Activated CD4-positive, alpha-beta T cell treated with anti-CD3 and anti-CD28 coated beads for 24 hours (primary cell): ENCODE measurements around the gene ATXN1L.
A peak's percentile ranks its signal among the peaks of the same experiment; 100 is the strongest.
"Not testable (repeated sequence)": the region's sequence is repeated elsewhere in the genome, so short reads cannot be mapped to it uniquely, and the experiment has no call there.

Source experiments
- DNase-seq, 2 donors: peaks; one replicate each; pipeline ENCODE4 v3.0.0-alpha.2; 2020; ENCODE audit warnings: low read depth in 2 of 2

The ATXN1L gene

GRCh38 chr16:71845639-71846430, at the start of gene ATXN1L:
Gene ATXN1L, plus strand, starts transcription at chr16:71845976. Its CDS starts 3,765 bp downstream, at chr16:71849741.
- DNase-seq: peak; percentile 81 to 84

GRCh38 chr16:71796501-71797097, 49.2 kb upstream of the ATXN1L start:
- DNase-seq: no peak

- no peak for DNase-seq
These were observed 42.5 kb upstream of the ATXN1L start for GRCh38 chr16:71803305-71803690.

- DNase-seq: peak in 1 of 2 donors; percentile 36
These were observed 37.7 kb upstream of the ATXN1L start for GRCh38 chr16:71807905-71808592.

- peak; percentile 78 to 80 for DNase-seq
These were observed 37.0 kb upstream of the ATXN1L start, which contains the start of gene AP1G1 for GRCh38 chr16:71808593-71809459. Gene AP1G1, minus strand, starts transcription at chr16:71808834. Its CDS starts 19,355 bp downstream, at chr16:71789479.

GRCh38 chr16:71810155-71810530, 35.6 kb upstream of the ATXN1L start:
- DNase-seq: not testable (repeated sequence)

- no peak for DNase-seq
These were observed 34.4 kb upstream of the ATXN1L start for GRCh38 chr16:71811261-71811803.

GRCh38 chr16:71817155-71817500, 28.6 kb upstream of the ATXN1L start:
- DNase-seq: not testable (repeated sequence)

- DNase-seq: no peak
These were observed 19.2 kb upstream of the ATXN1L start for GRCh38 chr16:71826533-71827017.

GRCh38 chr16:71830359-71830758, 15.4 kb upstream of the ATXN1L start:
- no peak for DNase-seq

- not testable (repeated sequence) for DNase-seq
These were observed 14.1 kb upstream of the ATXN1L start for GRCh38 chr16:71831698-71832097.

GRCh38 chr16:71832112-71832511, 13.7 kb upstream of the ATXN1L start:
- not testable (repeated sequence) for DNase-seq

- no peak for DNase-seq
These were observed 11.5 kb upstream of the ATXN1L start for GRCh38 chr16:71834291-71834690.

GRCh38 chr16:71837150-71837549, 8.6 kb upstream of the ATXN1L start:
- no peak for DNase-seq

GRCh38 chr16:71840052-71840451, 5.7 kb upstream of the ATXN1L start:
- DNase-seq: no peak

GRCh38 chr16:71843572-71843971, 2.2 kb upstream of the ATXN1L start:
- DNase-seq: no peak

GRCh38 chr16:71846431-71846830, 655 bp downstream of the ATXN1L start:
- DNase-seq: no peak

GRCh38 chr16:71847096-71847495, 1.3 kb downstream of the ATXN1L start:
- no peak for DNase-seq

- DNase-seq: no peak
These were observed 2.8 kb downstream of the ATXN1L start for GRCh38 chr16:71848622-71849021.

GRCh38 chr16:71851746-71852145, 6.0 kb downstream of the ATXN1L start:
- no peak for DNase-seq

GRCh38 chr16:71852158-71852557, 6.4 kb downstream of the ATXN1L start:
- DNase-seq: no peak
